ENCODE results near the gene RNPEPL1. TPM values are rescaled to one million over a fixed set of nuclear protein-coding genes. Genes with fewer than 3 reads are reported as not detected.
A peak's percentile ranks its signal among the peaks of the same experiment; 100 is the strongest.
"Not testable (repeated sequence)": the region's sequence is repeated elsewhere in the genome, so short reads cannot be mapped to it uniquely, and the experiment has no call there.

Gene RNPEPL1
- total RNA-seq, 2 experiments from 2014 or later = 135 to 144 TPM

GRCh38 chr2:240615820-240616547, 47.7 kb downstream of the RNPEPL1 start:
- ChIA-PET CTCF (interaction anchor here (0.9 to 2.1 kb wide), 3 partner anchors 9 to 50 kb away, joined by 3 to 10 read pairs (median 3); partner anchors contain the start of gene GPR35), POLR2A (interaction anchor here (0.6 to 1.1 kb wide), 3 partner anchors 9 to 71 kb away, joined by 3 to 4 read pairs (median 3); partner anchors contain the start of gene GPR35)
- H3K4me1 Mint-ChIP-seq = peaks cover 29% of the 10 kb centered on the region

DNA sequence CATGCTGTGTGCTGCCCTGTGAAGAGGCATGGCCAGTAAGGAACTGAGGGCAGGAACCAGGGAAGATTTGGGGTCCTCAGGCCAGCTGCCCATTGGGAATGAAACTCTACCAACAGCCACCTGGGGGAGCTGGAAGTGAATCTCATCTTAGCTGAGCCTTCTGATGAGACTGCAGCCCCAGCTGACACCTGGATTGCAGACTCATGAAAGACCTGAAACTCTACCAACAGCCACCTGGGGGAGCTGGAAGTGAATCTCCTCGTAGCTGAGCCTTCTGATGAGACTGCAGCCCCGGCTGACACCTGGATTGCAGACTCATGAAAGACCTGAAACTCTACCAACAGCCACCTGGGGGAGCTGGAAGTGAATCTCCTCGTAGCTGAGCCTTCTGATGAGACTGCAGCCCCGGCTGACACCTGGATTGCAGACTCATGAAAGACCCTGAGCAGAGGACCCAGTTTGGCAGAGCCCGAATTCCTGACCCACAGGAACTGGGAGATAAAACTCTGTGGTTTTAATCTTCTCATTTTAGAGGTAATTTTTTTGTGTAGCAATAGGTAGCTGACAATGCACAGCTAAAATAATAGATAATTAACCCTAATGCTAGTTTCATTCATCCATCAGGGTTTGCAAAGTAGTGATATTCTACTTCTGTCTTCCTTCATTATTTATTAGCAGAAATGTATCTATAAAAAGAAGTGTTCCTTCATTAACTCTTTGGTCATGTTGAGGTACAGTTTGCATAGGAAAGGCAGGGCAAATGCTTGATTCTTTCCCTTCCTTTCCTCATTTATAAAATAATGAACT, 48.8 kb downstream of the RNPEPL1 start:
- DNase-seq, H3K4me3 Mint-ChIP-seq, H3K27ac Mint-ChIP-seq, H3K27me3 Mint-ChIP-seq, H3K9me3 Mint-ChIP-seq: not testable (repeated sequence)
- peaks cover 39% of the 10 kb centered on the region for H3K4me1 Mint-ChIP-seq
- CTCF ChIA-PET = interaction anchor here (0.6 to 2.1 kb wide), 5 partner anchors 8 to 88 kb away, joined by 3 to 10 read pairs (median 3); partner anchors contain the start of gene GPR35
- POLR2A ChIA-PET = interaction anchor here (0.8 to 1.1 kb wide), 3 partner anchors 8 to 51 kb away, joined by 3 to 5 read pairs (median 4); partner anchors contain the start of genes CAPN10 and GPR35
- peaks cover 26% of the 10 kb centered on the region for H3K36me3 Mint-ChIP-seq (ENCODE audit: low read depth)

More at GRCh38 chr2:240615820-240616547, 47.7 kb downstream of the RNPEPL1 start:
- H3K4me3 Mint-ChIP-seq = no peak overlapping the region
- no peak for DNase-seq
- no peaks in the 10 kb centered on the region for H3K27me3 Mint-ChIP-seq
- H3K27ac Mint-ChIP-seq = no peak overlapping the region
- peaks cover 31% of the 10 kb centered on the region for H3K36me3 Mint-ChIP-seq (ENCODE audit: low read depth)
- H3K9me3 Mint-ChIP-seq = peaks cover 9% of the 10 kb centered on the region

DNA sequence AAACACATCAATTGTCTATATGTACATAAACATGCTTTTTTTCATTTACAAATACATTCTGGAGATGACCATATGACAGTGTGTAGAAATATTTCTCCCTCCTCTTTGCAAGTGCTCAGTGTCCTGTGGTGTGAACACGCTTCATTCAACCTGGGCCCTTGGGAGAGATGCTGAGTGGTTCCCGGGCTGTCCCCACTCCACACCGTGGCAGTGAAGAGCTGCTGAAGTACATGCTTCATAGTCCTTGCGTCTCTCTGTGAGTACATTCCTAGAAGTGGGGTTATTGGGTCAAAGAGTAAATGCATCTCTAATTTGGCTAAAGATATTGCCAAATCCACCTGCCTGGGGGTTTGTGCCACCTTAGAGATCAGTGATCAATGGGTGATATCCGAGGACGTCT, 50.5 kb downstream of the RNPEPL1 start:
- DNase-seq = no peak
- Mint-ChIP-seq H3K36me3 (ENCODE audit: low read depth) (peaks cover 26% of the 10 kb centered on the region), H3K4me1 (peaks cover 54% of the 10 kb centered on the region), H3K27ac (no peak overlapping the region), H3K9me3 (peaks cover 9% of the 10 kb centered on the region), H3K4me3 (no peak overlapping the region), H3K27me3 (no peaks in the 10 kb centered on the region)
- CTCF ChIA-PET = no interaction called here
- POLR2A ChIA-PET = interaction anchor here (4.5 kb wide), 1 partner anchor 32 kb away, joined by 50 read pairs; the partner anchor contains the start of gene CAPN10

GRCh38 chr2:240619506-240620148, 51.3 kb downstream of the RNPEPL1 start:
- peaks cover 61% of the 10 kb centered on the region for H3K4me1 Mint-ChIP-seq
- CTCF ChIA-PET = no interaction called here
- no peak overlapping the region for H3K4me3 Mint-ChIP-seq

DNA sequence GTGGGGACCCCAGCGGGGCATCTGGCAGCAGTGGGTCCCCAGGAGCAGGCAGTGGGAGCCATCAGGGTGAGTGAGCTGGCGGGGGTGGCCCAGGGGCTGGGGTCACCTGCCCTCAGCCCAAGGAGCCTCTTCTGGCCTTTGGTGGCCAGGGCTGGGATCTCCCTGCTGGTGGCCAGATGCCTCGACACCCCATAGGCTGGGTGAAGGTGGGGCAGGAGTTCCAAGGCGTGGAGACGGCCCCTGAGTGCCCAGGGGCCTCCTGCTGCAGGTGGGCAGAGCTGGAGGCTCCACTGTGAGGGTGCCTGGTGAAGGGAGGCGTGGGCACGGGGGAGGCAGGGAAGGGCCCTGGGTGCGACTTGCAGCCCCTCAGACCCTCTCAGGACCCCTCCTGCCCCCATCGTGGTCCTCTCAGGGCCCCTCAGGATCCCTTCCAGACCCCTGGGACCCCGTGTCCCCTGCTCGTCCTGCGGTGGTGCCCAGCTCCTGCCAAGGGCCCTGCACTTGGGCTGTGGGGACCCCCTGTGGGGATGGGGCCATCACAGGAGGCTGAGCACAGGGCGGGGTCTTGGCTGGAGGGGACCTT, 52.0 kb downstream of the RNPEPL1 start:
- peak overlapping the region; percentile 26 for H3K27ac Mint-ChIP-seq
- peaks cover 9% of the 10 kb centered on the region for H3K9me3 Mint-ChIP-seq
- peaks cover 63% of the 10 kb centered on the region for H3K4me1 Mint-ChIP-seq
- ChIA-PET CTCF (interaction anchor here (2.2 to 2.4 kb wide), 2 partner anchors 8 to 105 kb away, joined by 12 to 17 read pairs; no protein-coding TSS in a partner anchor), POLR2A (interaction anchor here (1.2 to 4.5 kb wide), 4 partner anchors 8 to 1239 kb away, joined by 3 to 50 read pairs (median 20); partner anchors contain the start of genes CAPN10 and PDCD1)
- H3K36me3 Mint-ChIP-seq (ENCODE audit: low read depth) = peaks cover 26% of the 10 kb centered on the region
- no peak overlapping the region for H3K4me3 Mint-ChIP-seq
- no peaks in the 10 kb centered on the region for H3K27me3 Mint-ChIP-seq
- no peak for DNase-seq

More at GRCh38 chr2:240619506-240620148, 51.3 kb downstream of the RNPEPL1 start:
- Mint-ChIP-seq H3K27ac (peak overlapping the region; percentile 7), H3K27me3 (no peaks in the 10 kb centered on the region), H3K36me3 (ENCODE audit: low read depth) (peaks cover 26% of the 10 kb centered on the region), H3K9me3 (peaks cover 9% of the 10 kb centered on the region)
- POLR2A ChIA-PET = interaction anchor here (4.5 kb wide), 1 partner anchor 33 kb away, joined by 50 read pairs; the partner anchor contains the start of gene CAPN10
- DNase-seq = no peak

DNA sequence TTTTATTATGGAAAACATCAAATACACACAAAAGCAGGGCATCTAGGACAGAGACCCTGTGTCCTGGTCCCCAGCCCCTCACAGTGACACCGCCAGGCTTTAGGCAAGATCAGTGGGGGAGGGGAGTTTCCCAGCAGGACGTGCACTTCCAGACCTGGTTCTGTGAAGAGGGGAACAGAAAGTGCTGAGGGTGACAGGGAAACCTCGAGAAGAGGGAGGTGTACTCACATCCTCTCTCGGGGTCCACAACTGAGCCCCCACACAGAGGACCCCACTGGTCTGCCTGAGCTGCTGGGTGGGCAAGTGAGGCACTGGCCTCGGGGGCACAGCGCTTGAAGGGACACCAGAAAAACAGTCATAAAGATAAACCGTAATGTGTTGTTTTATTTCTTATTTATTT, 52.6 kb downstream of the RNPEPL1 start:
- H3K4me3 Mint-ChIP-seq = no peak overlapping the region
- peak overlapping the region; percentile 97 for H3K27ac Mint-ChIP-seq
- peaks cover 62% of the 10 kb centered on the region for H3K4me1 Mint-ChIP-seq

GRCh38 chr2:240622060-240622411, 53.8 kb downstream of the RNPEPL1 start:
- no peak overlapping the region for H3K4me3 Mint-ChIP-seq
- H3K27me3 Mint-ChIP-seq = no peaks in the 10 kb centered on the region
- peak overlapping the region; percentile 97 for H3K27ac Mint-ChIP-seq
- no peak for DNase-seq
- H3K4me1 Mint-ChIP-seq = peaks cover 69% of the 10 kb centered on the region
- CTCF ChIA-PET = interaction anchor here (0.9 to 2.5 kb wide), 10 partner anchors 9 to 107 kb away, joined by 3 to 17 read pairs (median 8); partner anchors contain the start of genes CAPN10 and DUSP28
- POLR2A ChIA-PET = interaction anchor here (0.6 to 4.5 kb wide), 11 partner anchors 10 to 1483 kb away, joined by 3 to 50 read pairs (median 6); partner anchors contain the start of genes CAPN10, DUSP28 and SEPTIN2
- H3K9me3 Mint-ChIP-seq = peaks cover 6% of the 10 kb centered on the region
- H3K36me3 Mint-ChIP-seq (ENCODE audit: low read depth) = peaks cover 17% of the 10 kb centered on the region

More for the DNA sequence above, 52.6 kb downstream of the RNPEPL1 start:
- DNase-seq = no peak
- Mint-ChIP-seq H3K27me3 (no peaks in the 10 kb centered on the region), H3K9me3 (peaks cover 9% of the 10 kb centered on the region), H3K36me3 (ENCODE audit: low read depth) (peaks cover 20% of the 10 kb centered on the region)
- CTCF ChIA-PET = interaction anchor here (1.5 to 2.5 kb wide), 7 partner anchors 8 to 106 kb away, joined by 5 to 17 read pairs (median 12); partner anchors contain the start of genes CAPN10 and DUSP28
- POLR2A ChIA-PET = interaction anchor here (1.2 to 4.5 kb wide), 8 partner anchors 9 to 1238 kb away, joined by 3 to 50 read pairs (median 14); partner anchors contain the start of genes CAPN10, DUSP28, PDCD1 and SEPTIN2

GRCh38 chr2:240622531-240623235, 54.4 kb downstream of the RNPEPL1 start:
- H3K27ac Mint-ChIP-seq = peak overlapping the region; percentile 97
- CTCF ChIA-PET = interaction anchor here (0.9 to 2.5 kb wide), 8 partner anchors 10 to 108 kb away, joined by 3 to 17 read pairs (median 11); partner anchors contain the start of genes CAPN10 and DUSP28
- H3K4me3 Mint-ChIP-seq = no peak overlapping the region
- DNase-seq = peak; percentile 55
- no peaks in the 10 kb centered on the region for H3K27me3 Mint-ChIP-seq
- peaks cover 72% of the 10 kb centered on the region for H3K4me1 Mint-ChIP-seq
- peaks cover 5% of the 10 kb centered on the region for H3K9me3 Mint-ChIP-seq
- peaks cover 16% of the 10 kb centered on the region for H3K36me3 Mint-ChIP-seq (ENCODE audit: low read depth)
- POLR2A ChIA-PET = interaction anchor here (1.5 to 4.5 kb wide), 7 partner anchors 11 to 62 kb away, joined by 3 to 50 read pairs (median 18); partner anchors contain the start of genes CAPN10 and DUSP28

GRCh38 chr2:240623531-240624010, 55.3 kb downstream of the RNPEPL1 start:
- Mint-ChIP-seq H3K4me3 (no peak overlapping the region), H3K27me3 (no peaks in the 10 kb centered on the region), H3K36me3 (ENCODE audit: low read depth) (peaks cover 10% of the 10 kb centered on the region), H3K9me3 (peaks cover 2% of the 10 kb centered on the region), H3K27ac (peak overlapping the region; percentile 35), H3K4me1 (peaks cover 69% of the 10 kb centered on the region)
- POLR2A ChIA-PET = interaction anchor here (2.6 to 3.8 kb wide), 4 partner anchors 11 to 57 kb away, joined by 9 to 39 read pairs (median 30); no protein-coding TSS in a partner anchor
- no peak for DNase-seq
- CTCF ChIA-PET = interaction anchor here (2.5 kb wide), 1 partner anchor 37 kb away, joined by 16 read pairs; the partner anchor contains the start of gene CAPN10

- H3K27ac Mint-ChIP-seq = peak overlapping the region; percentile 87
- H3K36me3 Mint-ChIP-seq (ENCODE audit: low read depth) = peaks cover 4% of the 10 kb centered on the region
- no peak overlapping the region for H3K4me3 Mint-ChIP-seq
- no peak for DNase-seq
- ChIA-PET POLR2A (interaction anchor here (1.3 to 3.8 kb wide), 4 partner anchors 8 to 64 kb away, joined by 3 to 27 read pairs (median 10); partner anchors contain the start of gene DUSP28), CTCF (interaction anchor here (0.7 kb wide), 1 partner anchor 9 kb away, joined by 3 read pairs; no protein-coding TSS in a partner anchor)
- H3K9me3 Mint-ChIP-seq = no peaks in the 10 kb centered on the region
- H3K4me1 Mint-ChIP-seq = peaks cover 62% of the 10 kb centered on the region
- H3K27me3 Mint-ChIP-seq = no peaks in the 10 kb centered on the region
These were observed 56.0 kb downstream of the RNPEPL1 start for GRCh38 chr2:240624011-240624949.
